ENCODE results near the gene BBS9. TPM values are rescaled to one million over a fixed set of nuclear protein-coding genes. Genes with fewer than 3 reads are reported as not detected.

Gene BBS9
- 10 to 100 TPM; 16.4 to 26.0 (median 21.4) TPM for total RNA-seq

- Histone ChIP-seq H3K4me3 (peak within 1 kb of the TSS; percentile 70), H3K27ac (peak within 1 kb of the TSS; percentile 83), H3K36me3 (no peaks in the 10 kb centered on the region), H3K27me3 (no peaks in the 10 kb centered on the region), H3K4me1 (peaks cover 28% of the 10 kb centered on the region), H3K9me3 (no peaks in the 10 kb centered on the region)
- under 1% methylated on average over 38 of the region's 57 CpGs for WGBS
- peak; percentile 96 for DNase-seq (ENCODE audit: low spot score in 2 of 2)
- TF ChIP-seq CTCF (IDR thresholded peaks at IDR 0.05) (no peak), POLR2A (IDR thresholded peaks at IDR 0.05) (no peak), POLR2AphosphoS5 (IDR thresholded peaks at IDR 0.05) (no peak), EP300 (IDR thresholded peaks at IDR 0.05) (no peak)
Measured at GRCh38 chr7:33128990-33129805, at the start of gene BBS9. Gene BBS9, plus strand, starts transcription at chr7:33129564. Its CDS starts 16,689 bp downstream, at chr7:33146253.

GRCh38 chr7:33079763-33080690 is 49.3 kb upstream of the BBS9 start:
- no peaks in the 10 kb centered on the region for H3K27me3 ChIP-seq
- no peaks in the 10 kb centered on the region for H3K4me1 ChIP-seq
- no peak overlapping the region for H3K27ac ChIP-seq
- no peaks in the 10 kb centered on the region for H3K9me3 ChIP-seq
- WGBS: 87% methylated on average over 9 of the region's 9 CpGs
- no peak for DNase-seq (ENCODE audit: low spot score in 2 of 2)
- H3K4me3 ChIP-seq: no peak overlapping the region
- H3K36me3 ChIP-seq: no peaks in the 10 kb centered on the region
- TF ChIP-seq POLR2AphosphoS5 (IDR thresholded peaks at IDR 0.05): no peak
- TF ChIP-seq EP300 (IDR thresholded peaks at IDR 0.05): no peak
- no peak for TF ChIP-seq POLR2A (IDR thresholded peaks at IDR 0.05)
- no peak for TF ChIP-seq CTCF (IDR thresholded peaks at IDR 0.05)

GRCh38 chr7:33087356-33087755 is 42.0 kb upstream of the BBS9 start:
- Histone ChIP-seq H3K4me3 (no peak overlapping the region), H3K27me3 (no peaks in the 10 kb centered on the region), H3K27ac (no peak overlapping the region), H3K36me3 (no peaks in the 10 kb centered on the region), H3K4me1 (no peaks in the 10 kb centered on the region), H3K9me3 (no peaks in the 10 kb centered on the region)
- no peak for TF ChIP-seq CTCF (IDR thresholded peaks at IDR 0.05)
- no peak for TF ChIP-seq POLR2AphosphoS5 (IDR thresholded peaks at IDR 0.05)
- no peak for TF ChIP-seq POLR2A (IDR thresholded peaks at IDR 0.05)
- TF ChIP-seq EP300 (IDR thresholded peaks at IDR 0.05): no peak
- 19% methylated on average over 2 of the region's 2 CpGs for WGBS
- DNase-seq (ENCODE audit: low spot score in 2 of 2): no peak

- no peaks in the 10 kb centered on the region for H3K9me3 ChIP-seq
- H3K4me1 ChIP-seq: no peaks in the 10 kb centered on the region
- H3K27ac ChIP-seq: no peak overlapping the region
- TF ChIP-seq CTCF (IDR thresholded peaks at IDR 0.05) (no peak), EP300 (IDR thresholded peaks at IDR 0.05) (no peak), POLR2A (IDR thresholded peaks at IDR 0.05) (no peak), POLR2AphosphoS5 (IDR thresholded peaks at IDR 0.05) (no peak)
- peaks cover under 1% of the 10 kb centered on the region for H3K36me3 ChIP-seq
- 84% methylated on average over 2 of the region's 2 CpGs for WGBS
- no peaks in the 10 kb centered on the region for H3K27me3 ChIP-seq
- no peak overlapping the region for H3K4me3 ChIP-seq
- DNase-seq (ENCODE audit: low spot score in 2 of 2): no peak
Measured at GRCh38 chr7:33087858-33088257, 41.5 kb upstream of the BBS9 start.

GRCh38 chr7:33089142-33089541 is 40.2 kb upstream of the BBS9 start:
- 93% methylated on average over 7 of the region's 7 CpGs for WGBS
- H3K36me3 ChIP-seq: peaks cover 13% of the 10 kb centered on the region
- no peak for DNase-seq (ENCODE audit: low spot score in 2 of 2)
- H3K27ac ChIP-seq: no peak overlapping the region
- no peak for TF ChIP-seq POLR2A (IDR thresholded peaks at IDR 0.05)
- no peak for TF ChIP-seq EP300 (IDR thresholded peaks at IDR 0.05)
- no peak for TF ChIP-seq POLR2AphosphoS5 (IDR thresholded peaks at IDR 0.05)
- TF ChIP-seq CTCF (IDR thresholded peaks at IDR 0.05): no peak
- no peaks in the 10 kb centered on the region for H3K9me3 ChIP-seq
- H3K27me3 ChIP-seq: no peaks in the 10 kb centered on the region
- H3K4me1 ChIP-seq: no peaks in the 10 kb centered on the region
- no peak overlapping the region for H3K4me3 ChIP-seq

All from suprapubic skin (tissue), 4 donors.